Keratinocyte (primary cell): Measurements from ENCODE around the gene MCM9. TPM values are rescaled to one million over a fixed set of nuclear protein-coding genes. Genes with fewer than 3 reads are reported as not detected.

ENCODE experiments used
- DNase-seq: peaks from one replicate; pipeline ENCODE4 v3.0.0-alpha.2; 2011; ENCODE audit warnings: low read depth, missing footprints, low spot score
- FAIRE-seq: peaks from 2 replicates; lab custom pipeline; 2011; peaks lifted over from hg19 to GRCh38; lab: Jason Lieb, UNC
- H2AFZ ChIP-seq: 2 replicates; pipeline ENCODE4 v1.6.0; 2012; ENCODE audit warnings: low read length, control low read depth, inconsistent platforms; ENCODE audit not compliant: control insufficient read depth
- H3K27ac ChIP-seq: 2 replicates; pipeline ENCODE4 v1.5.1; 2011; ENCODE audit warnings: low read length; ENCODE audit not compliant: control insufficient read depth, insufficient read depth
- H3K27me3 ChIP-seq: 3 replicates; pipeline ENCODE4 v1.6.0; 2011; ENCODE audit warnings: low read length; ENCODE audit not compliant: control insufficient read depth, insufficient read depth; ENCODE audit errors: extremely low read depth
- H3K36me3 ChIP-seq, 2 experiments: 2 replicates in 1 of 2; 3 replicates in 1 of 2; pipeline ENCODE4 v1.5.1; 2011; ENCODE audit warnings: low read length in 2 of 2, mild to moderate bottlenecking in 1 of 2; ENCODE audit not compliant: control insufficient read depth in 2 of 2, insufficient read depth in 2 of 2; ENCODE audit errors: extremely low read depth in 1 of 2
- H3K4me1 ChIP-seq: 3 replicates; pipeline ENCODE4 v1.5.1; 2011; ENCODE audit warnings: low read length; ENCODE audit not compliant: control insufficient read depth, insufficient read depth; ENCODE audit errors: extremely low read depth
- H3K4me2 ChIP-seq: 3 replicates; pipeline ENCODE4 v1.6.0; 2011; ENCODE audit warnings: low read depth, low read length; ENCODE audit not compliant: control insufficient read depth, insufficient read depth; ENCODE audit errors: extremely low read depth
- H3K4me3 ChIP-seq, 3 experiments: fragments of 200-600 bp in 1 of 3; sonication (generic) in 1 of 3; 2 replicates in 2 of 3; 3 replicates in 1 of 3; pipeline ENCODE4 v1.5.1; 2011 to 2016; ENCODE audit warnings: low read length in 3 of 3, mild to moderate bottlenecking in 3 of 3, control low read depth in 2 of 3, inconsistent platforms in 1 of 3, low read depth in 1 of 3, mixed read lengths in 1 of 3, mixed run types in 1 of 3, moderate library complexity in 1 of 3; ENCODE audit not compliant: control insufficient read depth in 2 of 3, insufficient read depth in 2 of 3; ENCODE audit errors: extremely low read depth in 1 of 3
- H3K79me2 ChIP-seq: 2 replicates; pipeline ENCODE4 v1.6.0; 2012; ENCODE audit warnings: low read length; ENCODE audit not compliant: control insufficient read depth, insufficient read depth
- H3K9ac ChIP-seq: 3 replicates; pipeline ENCODE4 v1.6.0; 2011; ENCODE audit warnings: low read length; ENCODE audit not compliant: control insufficient read depth, insufficient read depth; ENCODE audit errors: extremely low read depth
- H3K9me1 ChIP-seq: 3 replicates; pipeline ENCODE4 v1.6.0; 2011; ENCODE audit warnings: low read length; ENCODE audit not compliant: control insufficient read depth, insufficient read depth; ENCODE audit errors: extremely low read depth
- H3K9me3 ChIP-seq: 2 replicates; pipeline ENCODE4 v1.5.1; 2012; ENCODE audit warnings: low read depth, low read length; ENCODE audit not compliant: control insufficient read depth
- H4K20me1 ChIP-seq: 3 replicates; pipeline ENCODE4 v1.6.0; 2011; ENCODE audit warnings: low read length; ENCODE audit not compliant: control insufficient read depth, insufficient read depth; ENCODE audit errors: extremely low read depth
- CTCF ChIP-seq, 3 experiments: IDR thresholded peaks in 1 of 3; conservative IDR thresholded peaks in 1 of 3; optimal IDR thresholded peaks in 1 of 3; 2 replicates in 2 of 3; 3 replicates in 1 of 3; pipeline versions ENCODE3 to v1.5.1; 2011; ENCODE audit warnings: low read length in 3 of 3, mild to moderate bottlenecking in 3 of 3, moderate library complexity in 2 of 3, control low read depth in 1 of 3, inconsistent platforms in 1 of 3; ENCODE audit not compliant: insufficient read depth in 2 of 3; ENCODE audit errors: extremely low read depth in 1 of 3
- EZH2 ChIP-seq: IDR thresholded peaks from one replicate; pipeline ENCODE4 v1.6.1; 2012; ENCODE audit warnings: inconsistent platforms, mild to moderate bottlenecking, low read length, moderate library complexity
- dilution Hi-C: fragments of 300-500 bp; cut with MboI; formaldehyde crosslinking; loops from one replicate; pipeline ENCODE4 v1.7.0; 2020; ENCODE audit warnings: low sequenced_read_pairs; ENCODE audit not compliant: extremely low pct_ligation_motif_present
- polyA plus RNA-seq, 5 experiments: library from polyadenylated mRNA; depleted of rRNA in 3 of 5; stranded (reverse) in 3 of 5; stranded (forward) in 1 of 5; unstranded in 1 of 5; fragments of >200 nt; gene quantifications; 1 replicate in 1 of 5; 2 replicates in 3 of 5; 3 replicates in 1 of 5; pipeline versions ENCODE4 v1.2.1 to v1.2.3, GENCODE V29; 2011 to 2012; ENCODE audit warnings: missing spikeins in 2 of 5, low read depth in 1 of 5, low replicate concordance in 1 of 5

The MCM9 gene
- polyA plus RNA-seq, 1 donor (not counting 4 experiments of a cell fraction or from before 2014, with no cell fraction given), result 3.1 TPM

GRCh38 chr6:118786596-118787453 lies 148.1 kb downstream of the MCM9 start:
- no peak for FAIRE-seq
- H3K27me3 ChIP-seq, result no peaks in the 10 kb centered on the region
- no peak overlapping the region for H3K4me2 ChIP-seq
- H4K20me1 ChIP-seq, result no peaks in the 10 kb centered on the region
- H3K36me3 ChIP-seq, result no peaks in the 10 kb centered on the region
- no peak overlapping the region for H2AFZ ChIP-seq
- no peak overlapping the region for H3K9ac ChIP-seq
- TF ChIP-seq EZH2 (no peak), CTCF (optimal IDR thresholded peaks at IDR 0.05 in 1 of 3, IDR thresholded peaks at IDR 0.05 in 1 of 3, conservative IDR thresholded peaks at IDR 0.05 in 1 of 3; ENCODE audit: extremely low read depth in 1 of 3, insufficient read depth in 2 of 3, low read length in 3 of 3) (no peak)
- no peak for DNase-seq
- no peaks in the 10 kb centered on the region for H3K9me1 ChIP-seq
- no peaks in the 10 kb centered on the region for H3K9me3 ChIP-seq
- H3K27ac ChIP-seq, result no peak overlapping the region
- dilution Hi-C loops, result no loop called here
- H3K4me3 ChIP-seq, result no peak overlapping the region
- H3K4me1 ChIP-seq, result no peaks in the 10 kb centered on the region
- no peaks in the 10 kb centered on the region for H3K79me2 ChIP-seq

GRCh38 chr6:118785601-118786000 lies 149.4 kb downstream of the MCM9 start:
- no peaks in the 10 kb centered on the region for H3K27me3 ChIP-seq
- no peak overlapping the region for H2AFZ ChIP-seq
- H3K4me3 ChIP-seq, result no peak overlapping the region
- no peaks in the 10 kb centered on the region for H3K36me3 ChIP-seq
- H3K79me2 ChIP-seq, result no peaks in the 10 kb centered on the region
- H3K4me2 ChIP-seq, result no peak overlapping the region
- no peak overlapping the region for H3K9ac ChIP-seq
- no peaks in the 10 kb centered on the region for H4K20me1 ChIP-seq
- dilution Hi-C loops, result no loop called here
- H3K9me3 ChIP-seq, result no peaks in the 10 kb centered on the region
- TF ChIP-seq CTCF (optimal IDR thresholded peaks at IDR 0.05 in 1 of 3, IDR thresholded peaks at IDR 0.05 in 1 of 3, conservative IDR thresholded peaks at IDR 0.05 in 1 of 3; ENCODE audit: extremely low read depth in 1 of 3, insufficient read depth in 2 of 3, low read length in 3 of 3) (no peak), EZH2 (no peak)
- no peaks in the 10 kb centered on the region for H3K4me1 ChIP-seq
- FAIRE-seq (no peak), DNase-seq (no peak)
- H3K9me1 ChIP-seq, result no peaks in the 10 kb centered on the region
- H3K27ac ChIP-seq, result no peak overlapping the region
